ENCODE results near the gene CLK1. TPM values are rescaled to one million over a fixed set of nuclear protein-coding genes. Genes with fewer than 3 reads are reported as not detected.

Gene CLK1
- total and polyA plus RNA-seq, 9 of the 15 experiments (the other 6 are each of a cell fraction or from before 2014, with no cell fraction given), result 29.3 to 99.2 (median 47.0) TPM

GRCh38 chr2:200845669-200846325 is 18.7 kb downstream of the CLK1 start (continued):
- no peak for TF ChIP-seq MXD1 (CRISPR knock-in tag; IDR thresholded peaks at IDR 0.05; ENCODE audit: borderline replicate concordance, poor library complexity, severe bottlenecking)
- TF ChIP-seq ATF3 (IDR thresholded peaks at IDR 0.05), result peak; percentile 57
- TF ChIP-seq ATF3 (CRISPR knock-in tag; conservative IDR thresholded peaks at IDR 0.05), result no peak
- no peak for TF ChIP-seq ZNF639 (CRISPR knock-in tag; conservative IDR thresholded peaks at IDR 0.05 in 1 of 2, IDR thresholded peaks at IDR 0.05 in 1 of 2)
- no peak for TF ChIP-seq MTF1 (CRISPR knock-in tag; IDR thresholded peaks at IDR 0.05; ENCODE audit: borderline replicate concordance)
- peak in 1 of 2 experiments; percentile 12; a peak in 1 of 4 replicates for TF ChIP-seq KDM1A (IDR thresholded peaks at IDR 0.05)
- 0 out of 4 replicates have a peak, but pooled peaks of 1 of the 2 experiments have one; percentile 13 for TF ChIP-seq TRIM24 (IDR thresholded peaks at IDR 0.05)
- TF ChIP-seq SNIP1 (IDR thresholded peaks at IDR 0.05; ENCODE audit: low read depth), result no peak
- TF ChIP-seq ZBTB12 (CRISPR knock-in tag; IDR thresholded peaks at IDR 0.05), result no peak
- no peak for TF ChIP-seq FOXA3 (CRISPR knock-in tag; conservative IDR thresholded peaks at IDR 0.05 in 1 of 2, IDR thresholded peaks at IDR 0.05 in 1 of 2)
- no peak for TF ChIP-seq ZNF644 (tag; IDR thresholded peaks at IDR 0.05; ENCODE audit: low read depth)
- TF ChIP-seq NR2C1 (IDR thresholded peaks at IDR 0.05), result no peak
- no peak for TF ChIP-seq NR2C1 (tag; IDR thresholded peaks at IDR 0.05)
- peak; percentile 60 for TF ChIP-seq FOSL1 (tag; conservative IDR thresholded peaks at IDR 0.05)
- TF ChIP-seq RERE (CRISPR knock-in tag; IDR thresholded peaks at IDR 0.05; ENCODE audit: borderline replicate concordance), result no peak
- peak; percentile 79 for TF ChIP-seq JUND (IDR thresholded peaks at IDR 0.05; ENCODE audit: borderline replicate concordance, low read depth, low read length)
- peak; percentile 48; the same call in 1 of the 3 replicates for TF ChIP-seq JUND (tag; IDR thresholded peaks at IDR 0.05; ENCODE audit: borderline replicate concordance, low read depth, low read length)

Data from K562 (cell line).